Fibroblast of skin of right biceps (primary cell): ENCODE results near the gene STRBP.

Experiments used
- DNase-seq: peaks from one replicate; pipeline ENCODE4 v3.0.0-alpha.2; 2013

The STRBP gene

GRCh38 chr9:123127512-123128075 is 140.8 kb downstream of the STRBP start:
- no peak for DNase-seq

- no peak for DNase-seq
Measured at GRCh38 chr9:123121457-123121856, 146.9 kb downstream of the STRBP start.

- no peak for DNase-seq
Measured at GRCh38 chr9:123120953-123121352, 147.4 kb downstream of the STRBP start.

GRCh38 chr9:123120131-123120530 is 148.3 kb downstream of the STRBP start:
- DNase-seq, result no peak

- DNase-seq, result peak; percentile 38
Measured at GRCh38 chr9:123119566-123119965, 148.8 kb downstream of the STRBP start.

- no peak for DNase-seq
Measured at GRCh38 chr9:123116036-123116435, 152.3 kb downstream of the STRBP start.

GRCh38 chr9:123115146-123115913 is 153.1 kb downstream of the STRBP start:
- DNase-seq, result no peak

GRCh38 chr9:123113185-123113584 is 155.2 kb downstream of the STRBP start:
- DNase-seq, result no peak

- no peak for DNase-seq
Measured at GRCh38 chr9:123112015-123112975, 156.1 kb downstream of the STRBP start.

- DNase-seq, result no peak
Measured at GRCh38 chr9:123111427-123112014, 156.9 kb downstream of the STRBP start.

- no peak for DNase-seq
Measured at GRCh38 chr9:123109540-123110279, 158.7 kb downstream of the STRBP start.

GRCh38 chr9:123108976-123109375 is 159.4 kb downstream of the STRBP start:
- DNase-seq, result no peak

GRCh38 chr9:123107639-123108285 is 160.6 kb downstream of the STRBP start:
- DNase-seq, result no peak

- DNase-seq, result no peak
Measured at GRCh38 chr9:123105490-123105889, 162.9 kb downstream of the STRBP start.

- no peak for DNase-seq
Measured at GRCh38 chr9:123104807-123105206, 163.6 kb downstream of the STRBP start.

GRCh38 chr9:123102375-123103113 is 165.8 kb downstream of the STRBP start:
- DNase-seq, result no peak

- DNase-seq, result no peak
Measured at GRCh38 chr9:123099548-123099947, 168.8 kb downstream of the STRBP start.

- no peak for DNase-seq
Measured at GRCh38 chr9:123099042-123099441, 169.3 kb downstream of the STRBP start.

- DNase-seq, result no peak
Measured at GRCh38 chr9:123098096-123098459, 170.3 kb downstream of the STRBP start.

GRCh38 chr9:123097430-123098095 is 170.8 kb downstream of the STRBP start:
- DNase-seq, result no peak

- DNase-seq, result no peak
Measured at GRCh38 chr9:123096987-123097386, 171.4 kb downstream of the STRBP start.
